Type B pancreatic cell (in vitro differentiated cells): ENCODE data around the gene TMSB4X. TPM values are rescaled to one million over a fixed set of nuclear protein-coding genes. Genes with fewer than 3 reads are reported as not detected.

Experiments used
- DNase-seq: peaks from one replicate; pipeline ENCODE4 v3.0.0; 2021; ENCODE audit warnings: mixed read lengths; ENCODE audit not compliant: unreplicated experiment; ENCODE audit errors: extremely low spot score
- H3K27ac Mint-ChIP-seq: 2 replicates; pipeline ENCODE4 v1.8.0; 2021; ENCODE audit warnings: mild to moderate bottlenecking, mixed read lengths
- H3K27me3 Mint-ChIP-seq: 2 replicates; pipeline ENCODE4 v1.8.0; 2021; ENCODE audit warnings: mixed read lengths
- H3K36me3 Mint-ChIP-seq: 2 replicates; pipeline ENCODE4 v1.8.0; 2021; ENCODE audit warnings: mixed read lengths
- H3K4me1 Mint-ChIP-seq: one replicate; pipeline ENCODE4 v1.8.0; 2021; ENCODE audit warnings: mixed read lengths; ENCODE audit not compliant: unreplicated experiment
- H3K4me3 Mint-ChIP-seq: 2 replicates; pipeline ENCODE4 v1.8.0; 2021; ENCODE audit warnings: mild to moderate bottlenecking, mixed read lengths
- H3K9me3 Mint-ChIP-seq: 2 replicates; pipeline ENCODE4 v1.8.0; 2021; ENCODE audit warnings: mixed read lengths
- long read RNA-seq: library from polyadenylated mRNA; unstranded; transcript quantifications from one replicate; pipeline ENCODE4 v2.0.0, GENCODE V29; 2020
- total RNA-seq: library from RNA; stranded (reverse); gene quantifications from 2 replicates; pipeline ENCODE4 v1.2.1, GENCODE V29; 2021; ENCODE audit warnings: low replicate concordance
- TF ChIP-seq, protein P1 (sequence below): fragments of 200-600 bp; sonication (generic); conservative IDR thresholded peaks from 2 replicates; pipeline ENCODE4 v1.5.0; 2021; ENCODE audit warnings: antibody characterized with exemption, mild to moderate bottlenecking

TMSB4X gene
- 1,981 and 2,322 TPM in 2 replicates for total RNA-seq
- long read RNA-seq, transcript TMSB4X-203 (2 exons, 1,702 nt), result minor isoform, 14 of 2,057 reads
- long read RNA-seq, transcript TMSB4X-204 (3 exons, 628 nt), result major isoform, 2,035 of 2,057 reads
- long read RNA-seq, partial matches to known transcripts, result 0 of 2,057 reads
- long read RNA-seq, other reads (novel, unspliced or antisense), result 8 of 2,057 reads

DNA sequence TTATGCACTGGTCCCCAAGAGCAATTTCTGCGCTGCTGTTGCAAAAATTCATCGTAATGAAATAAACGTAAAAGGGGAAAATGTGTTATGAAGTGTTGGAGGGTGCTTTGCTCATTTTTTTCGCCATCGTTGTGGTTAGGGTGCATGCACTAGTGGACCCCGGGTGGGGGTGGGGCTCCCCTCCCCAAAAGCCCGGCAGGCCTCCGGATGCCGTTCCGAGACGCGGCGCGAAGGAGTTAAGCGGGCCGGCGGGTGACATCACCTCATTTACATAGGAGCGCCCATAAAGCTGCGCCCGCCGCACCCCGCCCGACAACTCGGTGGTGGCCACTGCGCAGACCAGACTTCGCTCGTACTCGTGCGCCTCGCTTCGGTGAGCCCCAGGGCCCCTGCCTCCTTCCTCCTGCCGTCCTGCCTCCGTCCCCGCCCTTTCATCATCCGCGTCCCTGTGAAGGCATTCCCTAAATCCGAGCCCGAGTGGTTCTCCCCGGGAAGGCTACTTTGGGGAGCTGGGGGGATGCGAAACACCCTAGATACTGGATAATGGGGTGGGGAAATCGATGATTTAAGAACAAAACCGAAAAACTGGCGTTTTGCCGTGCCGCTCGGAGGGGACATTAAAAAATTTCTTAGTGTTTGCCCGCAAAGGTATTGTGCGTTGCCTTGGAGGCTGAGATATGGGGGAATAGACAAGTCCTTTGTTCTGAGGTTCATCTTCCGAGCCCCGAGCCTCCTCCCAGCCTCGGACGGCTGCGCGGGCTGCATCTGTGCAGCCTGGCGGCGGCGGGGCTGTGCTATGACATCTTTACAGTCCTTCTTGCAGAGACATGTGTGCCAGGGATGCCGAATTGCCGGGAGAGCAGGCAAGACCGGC lies at the start of gene TMSB4X:
TMSB4X (plus strand) TSS at position 315 of the 874 bp plus-strand sequence.
- H3K27ac Mint-ChIP-seq, result peak within 1 kb of the TSS; percentile 96
- H3K9me3 Mint-ChIP-seq, result peaks cover 5% of the 10 kb centered on the region
- H3K36me3 Mint-ChIP-seq, result peaks cover 20% of the 10 kb centered on the region
- DNase-seq, result peak; percentile 85
- peaks cover 6% of the 10 kb centered on the region for H3K27me3 Mint-ChIP-seq
- H3K4me3 Mint-ChIP-seq, result peak within 1 kb of the TSS; percentile 94
- peaks cover 28% of the 10 kb centered on the region for H3K4me1 Mint-ChIP-seq
- TF ChIP-seq, protein P1, sequence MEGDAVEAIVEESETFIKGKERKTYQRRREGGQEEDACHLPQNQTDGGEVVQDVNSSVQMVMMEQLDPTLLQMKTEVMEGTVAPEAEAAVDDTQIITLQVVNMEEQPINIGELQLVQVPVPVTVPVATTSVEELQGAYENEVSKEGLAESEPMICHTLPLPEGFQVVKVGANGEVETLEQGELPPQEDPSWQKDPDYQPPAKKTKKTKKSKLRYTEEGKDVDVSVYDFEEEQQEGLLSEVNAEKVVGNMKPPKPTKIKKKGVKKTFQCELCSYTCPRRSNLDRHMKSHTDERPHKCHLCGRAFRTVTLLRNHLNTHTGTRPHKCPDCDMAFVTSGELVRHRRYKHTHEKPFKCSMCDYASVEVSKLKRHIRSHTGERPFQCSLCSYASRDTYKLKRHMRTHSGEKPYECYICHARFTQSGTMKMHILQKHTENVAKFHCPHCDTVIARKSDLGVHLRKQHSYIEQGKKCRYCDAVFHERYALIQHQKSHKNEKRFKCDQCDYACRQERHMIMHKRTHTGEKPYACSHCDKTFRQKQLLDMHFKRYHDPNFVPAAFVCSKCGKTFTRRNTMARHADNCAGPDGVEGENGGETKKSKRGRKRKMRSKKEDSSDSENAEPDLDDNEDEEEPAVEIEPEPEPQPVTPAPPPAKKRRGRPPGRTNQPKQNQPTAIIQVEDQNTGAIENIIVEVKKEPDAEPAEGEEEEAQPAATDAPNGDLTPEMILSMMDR, result peak; percentile 26

DNA sequence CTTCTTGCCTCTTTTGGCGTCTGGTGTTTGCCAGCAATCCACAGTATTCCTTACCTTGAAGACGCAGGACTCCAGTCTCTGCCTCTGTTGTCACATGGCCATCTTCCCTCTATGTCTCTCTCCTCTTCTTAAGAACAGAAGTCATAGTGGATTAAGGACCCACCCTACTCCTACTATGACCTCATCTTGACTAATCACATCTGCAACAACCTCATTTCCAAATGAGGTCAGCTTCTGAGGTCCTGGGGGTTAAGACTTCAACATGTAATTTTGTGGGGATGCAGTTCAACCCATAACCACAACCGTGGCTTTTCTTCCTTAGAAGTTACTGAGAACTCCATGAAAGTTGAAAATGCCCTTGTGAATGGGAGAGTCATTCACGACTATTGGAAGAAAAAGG lies 45.2 kb upstream of the TMSB4X start:
- Mint-ChIP-seq H3K36me3 (no peaks in the 10 kb centered on the region), H3K27ac (no peak overlapping the region), H3K4me1 (no peaks in the 10 kb centered on the region), H3K27me3 (no peaks in the 10 kb centered on the region), H3K4me3 (no peak overlapping the region), H3K9me3 (no peaks in the 10 kb centered on the region)
- DNase-seq, result no peak
- TF ChIP-seq, protein P1, result no peak

DNA sequence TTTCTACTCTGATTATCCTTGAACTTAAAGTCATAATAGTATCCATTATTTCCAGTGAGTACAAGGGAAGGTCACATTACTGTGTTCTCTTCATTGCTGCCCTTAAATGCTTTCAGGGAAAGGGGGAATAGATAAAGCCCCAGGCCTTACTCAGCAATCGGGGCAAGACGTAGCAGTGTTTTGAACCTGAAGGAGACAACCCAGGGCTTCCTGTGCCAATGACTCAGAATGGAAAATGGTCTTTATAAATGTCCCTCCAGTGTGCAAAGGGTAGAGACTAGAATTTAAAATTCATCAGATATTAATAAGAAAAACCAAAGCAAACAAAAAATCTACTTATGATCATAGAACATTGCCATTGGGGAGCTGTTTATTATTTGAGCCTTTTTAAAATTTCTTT lies 44.8 kb upstream of the TMSB4X start:
- Mint-ChIP-seq H3K27me3 (no peaks in the 10 kb centered on the region), H3K4me1 (no peaks in the 10 kb centered on the region), H3K9me3 (no peaks in the 10 kb centered on the region), H3K4me3 (no peak overlapping the region), H3K36me3 (no peaks in the 10 kb centered on the region), H3K27ac (no peak overlapping the region)
- DNase-seq, result no peak
- TF ChIP-seq, protein P1, result no peak

DNA sequence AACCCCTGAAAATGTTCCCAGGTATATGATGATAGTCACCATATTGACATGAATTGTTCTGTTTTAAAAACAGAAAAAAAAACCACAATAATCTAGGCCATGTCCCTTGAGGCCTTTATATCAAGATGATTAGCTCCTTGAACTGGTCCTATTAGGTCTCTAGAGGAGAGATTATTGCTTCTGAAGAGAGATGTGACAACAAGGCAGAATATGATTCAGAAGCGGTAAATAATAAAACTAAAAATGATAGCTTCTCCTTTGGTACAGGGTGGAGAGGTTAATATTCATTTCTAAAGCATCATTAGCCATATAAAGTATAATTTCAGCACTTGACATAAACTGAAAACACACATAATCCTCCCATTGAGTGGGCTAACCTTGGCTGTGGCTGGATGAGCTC lies 42.7 kb upstream of the TMSB4X start:
- Mint-ChIP-seq H3K4me1 (no peaks in the 10 kb centered on the region), H3K9me3 (no peaks in the 10 kb centered on the region), H3K27me3 (no peaks in the 10 kb centered on the region), H3K4me3 (no peak overlapping the region), H3K27ac (no peak overlapping the region), H3K36me3 (no peaks in the 10 kb centered on the region)
- TF ChIP-seq, protein P1, result no peak
- DNase-seq, result no peak

DNA sequence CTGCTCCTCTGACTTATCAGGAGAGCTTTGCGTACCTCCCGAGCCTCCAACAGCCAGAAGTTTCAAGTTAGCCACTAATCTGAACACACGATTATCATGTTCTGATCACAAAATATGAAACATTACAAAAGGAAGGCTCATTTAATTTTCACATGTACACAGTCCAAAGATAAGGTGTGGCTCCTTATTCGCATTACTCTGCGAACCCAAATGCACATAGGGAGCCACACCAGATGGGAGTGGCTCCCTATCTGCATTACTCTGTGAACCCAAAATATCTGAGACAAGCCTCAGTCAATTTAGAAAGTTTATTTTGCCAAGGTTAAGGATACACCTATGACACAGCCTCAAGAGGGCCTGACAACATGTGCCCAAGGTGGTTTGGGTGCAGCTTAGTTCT lies 40.1 kb upstream of the TMSB4X start:
- no peak for DNase-seq
- TF ChIP-seq, protein P1, result no peak

More for the DNA sequence above, 40.1 kb upstream of the TMSB4X start:
- Mint-ChIP-seq H3K4me1 (no peaks in the 10 kb centered on the region), H3K36me3 (no peaks in the 10 kb centered on the region), H3K27me3 (no peaks in the 10 kb centered on the region), H3K9me3 (no peaks in the 10 kb centered on the region), H3K4me3 (no peak overlapping the region), H3K27ac (no peak overlapping the region)
